Renal cortical epithelial cell (primary cell): ENCODE data around the gene MKNK1. TPM values are rescaled to one million over a fixed set of nuclear protein-coding genes. Genes with fewer than 3 reads are reported as not detected.

Source experiments
- DNase-seq: peaks from one replicate; pipeline ENCODE4 v3.0.0-alpha.2; 2011; ENCODE audit warnings: low read depth
- total RNA-seq: library from RNA; depleted of rRNA; stranded (reverse); fragments of >200 nt; gene quantifications from 2 replicates; pipeline ENCODE4 v1.2.3, GENCODE V29; 2014

Gene MKNK1
- total RNA-seq, 1 donor from 2014 or later, result 20.0 TPM

DNA sequence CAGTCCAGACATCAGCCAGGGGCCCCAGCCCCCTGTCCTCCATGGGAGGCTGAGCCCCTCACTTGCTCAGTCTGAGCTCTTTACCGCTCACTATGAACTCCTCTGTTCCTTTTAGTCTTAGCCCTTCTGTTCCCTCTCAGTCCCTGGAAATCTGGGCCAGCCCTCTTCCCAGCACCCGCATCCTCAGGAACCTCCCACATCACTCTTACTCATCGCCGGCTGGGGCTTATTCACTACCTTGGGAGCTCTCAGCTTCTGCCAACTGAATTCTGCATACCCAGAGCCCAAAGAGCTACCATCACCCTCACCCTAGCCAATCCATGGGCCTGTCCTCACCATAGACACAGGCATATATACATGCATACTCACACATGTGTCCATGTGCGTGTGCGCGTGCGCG is 64.1 kb downstream of the MKNK1 start:
- DNase-seq, result peak; percentile 47

GRCh38 chr1:46538147-46538546 is 65.9 kb downstream of the MKNK1 start:
- no peak for DNase-seq

DNA sequence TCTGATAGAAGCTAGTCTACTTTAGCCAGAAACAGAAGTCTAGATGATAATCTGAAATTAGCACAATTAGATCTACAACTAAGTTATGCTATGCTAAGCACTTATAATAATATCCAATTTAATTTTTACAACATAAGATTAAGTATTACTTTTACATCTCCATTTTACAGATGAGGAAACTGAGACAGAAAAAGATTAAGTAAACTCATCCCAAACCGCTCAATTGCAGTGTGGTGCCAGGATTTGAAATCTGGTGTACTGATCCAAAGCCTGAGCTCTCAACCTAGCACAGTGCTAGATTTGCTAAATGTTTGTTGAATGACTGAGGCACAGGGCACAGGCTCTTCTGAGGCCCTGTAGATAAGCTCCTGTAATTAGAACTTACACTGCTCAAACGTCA is 66.4 kb downstream of the MKNK1 start:
- DNase-seq, result no peak

GRCh38 chr1:46536527-46536926 is 67.5 kb downstream of the MKNK1 start:
- no peak for DNase-seq

GRCh38 chr1:46535063-46535462 is 69.0 kb downstream of the MKNK1 start:
- peak; percentile 22 for DNase-seq

DNA sequence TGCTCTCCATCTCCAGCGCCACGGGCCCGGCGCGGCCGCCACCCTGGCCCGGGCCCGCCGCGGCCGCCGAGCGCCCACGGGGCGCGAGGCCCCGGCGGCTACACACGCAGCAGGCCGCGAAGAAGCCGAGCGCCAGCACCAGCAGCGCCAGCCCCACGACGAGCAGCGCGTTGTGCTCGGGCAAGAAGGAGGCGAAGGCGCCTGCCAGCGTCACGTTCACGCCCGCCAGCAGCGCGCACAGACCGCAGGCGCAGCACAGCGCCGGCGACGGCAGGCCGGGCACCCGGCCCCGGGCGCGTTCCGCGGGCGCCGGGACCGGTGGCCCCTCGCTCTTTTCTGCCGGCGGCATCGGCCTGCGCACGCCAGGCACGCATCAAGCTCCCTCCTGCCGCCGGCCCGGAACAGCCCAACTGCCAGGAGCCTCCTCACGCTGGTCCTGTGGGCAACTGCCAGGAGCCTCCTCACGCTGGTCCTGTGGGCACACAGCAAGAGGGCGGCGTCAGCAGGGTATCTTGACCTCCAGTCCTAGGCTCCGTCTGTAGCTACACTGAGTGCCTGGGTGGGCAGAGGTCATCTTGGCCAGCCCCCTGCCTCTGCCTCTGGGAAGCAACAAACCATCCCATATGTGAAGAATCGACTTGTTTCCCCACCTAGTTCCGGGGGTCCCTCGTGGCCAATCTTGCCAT is 70.7 kb downstream of the MKNK1 start:
- DNase-seq, result no peak

- DNase-seq, result no peak
These were observed 71.4 kb downstream of the MKNK1 start for GRCh38 chr1:46532498-46533178.

DNA sequence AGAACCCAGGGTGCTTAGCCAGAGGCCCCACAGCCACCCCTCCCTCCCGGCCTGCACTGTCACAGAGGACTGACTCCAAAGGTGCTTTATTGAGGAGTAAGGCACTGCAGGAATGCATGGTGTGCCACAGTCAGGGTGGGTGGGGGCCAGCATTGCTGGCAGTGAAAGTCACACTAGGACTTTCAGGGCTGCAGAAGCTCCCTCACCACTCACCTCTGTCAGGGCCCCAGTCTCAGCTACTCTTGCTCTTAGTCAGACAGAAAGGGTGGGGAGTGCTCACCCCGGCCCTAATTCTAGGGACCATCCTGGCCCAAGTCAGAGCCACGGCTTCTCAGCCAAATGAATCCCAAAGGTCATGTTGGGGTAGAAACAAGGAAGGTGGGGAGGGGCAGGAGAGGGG is 72.0 kb downstream of the MKNK1 start:
- no peak for DNase-seq

- no peak for DNase-seq
These were observed 73.2 kb downstream of the MKNK1 start for GRCh38 chr1:46530791-46531409.

- DNase-seq, result no peak
These were observed 73.8 kb downstream of the MKNK1 start for GRCh38 chr1:46530311-46530710.

DNA sequence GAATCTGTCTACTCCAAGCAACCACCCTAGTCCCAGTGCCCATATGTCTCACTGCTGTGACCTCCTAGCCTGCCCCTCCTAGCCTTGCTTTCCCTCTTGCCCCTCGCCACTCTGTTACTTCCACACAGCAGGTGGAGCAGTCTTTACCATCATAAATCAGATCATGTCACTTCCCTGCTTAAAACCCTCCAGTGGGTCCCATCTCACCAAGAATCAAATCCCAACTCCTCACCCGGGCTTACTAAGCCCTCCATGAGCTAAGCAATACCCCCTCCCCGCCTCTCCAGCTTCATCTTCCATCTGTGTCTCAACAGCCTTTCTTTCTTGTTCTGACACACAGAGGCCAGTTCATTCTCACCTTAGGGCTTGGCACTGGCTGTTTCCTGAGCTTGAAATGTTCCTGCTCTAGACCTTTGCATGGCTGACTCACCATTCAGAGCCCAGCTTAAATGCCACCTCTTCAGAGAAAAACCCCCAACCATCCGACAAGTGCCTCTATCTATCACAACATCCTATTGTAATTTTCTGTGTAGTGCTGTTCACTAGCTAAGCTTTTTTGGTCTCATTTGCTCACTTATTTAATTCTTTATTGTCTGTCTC is 74.9 kb downstream of the MKNK1 start:
- peak; percentile 54 for DNase-seq

DNA sequence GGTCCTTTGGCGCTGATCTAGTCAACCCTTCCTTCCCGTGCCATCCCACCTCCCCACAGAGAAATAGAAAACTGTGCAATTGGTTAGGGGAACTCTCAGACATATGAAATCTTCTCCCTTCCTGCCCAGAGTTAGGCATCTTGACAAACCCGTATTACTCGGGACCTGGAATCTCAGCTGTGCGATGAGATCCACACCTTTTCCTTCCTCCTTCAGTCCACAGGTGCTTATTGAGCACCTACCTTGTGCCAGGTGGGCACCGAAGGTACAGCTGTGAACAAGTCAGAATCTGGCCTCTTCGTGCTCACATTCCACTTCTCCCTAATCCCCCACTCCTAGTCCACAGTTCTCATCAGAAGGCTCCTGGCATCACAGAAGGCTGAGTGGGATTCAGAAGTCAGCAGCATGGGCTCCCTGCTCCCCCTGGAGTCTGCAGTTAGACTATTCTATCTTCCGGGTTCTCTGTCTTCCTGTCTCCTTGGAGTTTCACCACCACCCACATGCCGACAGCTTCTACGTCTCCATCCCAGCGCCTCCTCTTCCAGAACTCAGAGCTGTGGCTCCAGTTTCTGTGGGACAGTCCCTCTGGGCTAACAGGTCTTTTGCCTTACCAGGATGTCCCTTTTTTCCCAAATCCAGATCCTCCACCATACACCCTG is 75.6 kb downstream of the MKNK1 start:
- no peak for DNase-seq

DNA sequence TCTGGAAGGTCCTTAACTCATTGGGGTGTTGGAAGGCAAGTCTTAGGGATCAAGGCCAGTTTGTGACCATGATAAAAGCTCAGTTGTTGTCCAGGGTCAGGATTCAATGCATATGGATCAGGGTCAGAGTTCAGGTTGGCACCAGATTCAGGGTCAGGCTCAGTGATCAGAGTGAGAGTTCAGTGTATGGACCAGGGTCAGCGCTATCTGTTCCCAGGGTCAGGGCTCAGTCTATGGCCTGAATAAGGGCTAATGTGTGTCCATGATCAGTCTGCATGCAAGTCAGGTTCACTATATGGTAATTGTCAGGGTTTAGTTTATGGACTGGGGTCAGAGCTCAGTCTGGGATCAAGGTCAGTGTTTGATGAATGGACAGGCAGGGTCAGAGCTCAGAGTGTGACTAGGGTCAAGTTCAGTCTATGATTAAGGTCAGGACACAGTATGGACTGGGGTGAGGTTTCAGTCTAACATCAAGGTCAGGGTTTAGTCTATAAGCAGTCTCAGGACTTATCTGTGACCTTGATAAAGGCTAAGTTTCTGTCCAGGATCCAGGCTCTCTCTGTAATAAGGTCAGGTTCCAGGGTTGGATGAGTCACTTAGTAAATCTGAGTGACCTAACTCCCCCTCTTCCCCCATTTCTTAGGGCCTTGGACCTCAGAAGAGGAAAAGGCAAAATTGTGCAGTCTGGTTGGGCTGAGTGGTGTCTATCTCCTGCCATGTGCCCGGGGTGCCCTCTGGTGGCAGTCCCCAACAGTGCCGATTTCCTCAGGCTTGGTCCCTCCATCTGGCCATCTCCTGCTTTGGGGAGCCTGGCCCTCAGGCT is 76.4 kb downstream of the MKNK1 start:
- DNase-seq, result peak; percentile 58

GRCh38 chr1:46526691-46527291 is 77.3 kb downstream of the MKNK1 start:
- DNase-seq, result peak; percentile 32

DNA sequence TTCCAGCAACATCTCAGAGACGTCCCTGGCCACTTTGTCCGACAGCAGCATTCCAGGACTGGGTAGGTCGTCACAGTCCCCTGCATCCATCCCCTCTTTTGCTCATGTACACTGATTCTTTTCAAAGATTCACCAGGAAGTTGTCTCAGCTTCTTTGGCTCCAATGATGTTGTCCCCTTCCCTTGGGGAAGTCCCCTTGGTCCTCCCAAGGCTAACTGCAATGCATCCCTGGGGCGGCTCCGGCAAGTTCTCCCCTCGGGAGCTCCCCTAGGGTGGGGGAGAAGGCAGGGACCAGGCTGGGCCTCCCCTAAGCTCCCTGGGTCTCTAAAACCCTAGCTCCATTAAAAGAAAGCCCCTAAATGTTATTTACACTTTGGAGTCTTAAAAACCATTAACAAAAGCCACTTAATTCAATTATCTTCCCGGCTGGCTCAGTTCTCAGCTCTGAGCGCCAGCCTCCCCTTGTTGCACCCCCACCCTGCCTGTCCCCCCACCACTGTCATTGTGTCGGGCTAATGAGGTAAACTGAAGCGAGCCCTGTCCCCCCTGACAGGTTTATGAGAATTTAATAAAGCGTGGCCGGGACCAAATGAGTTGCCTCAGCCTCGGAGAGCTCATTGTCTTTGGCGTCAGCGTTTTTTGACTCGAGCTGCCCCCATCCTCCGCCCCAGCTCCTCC is 77.9 kb downstream of the MKNK1 start:
- DNase-seq, result no peak

DNA sequence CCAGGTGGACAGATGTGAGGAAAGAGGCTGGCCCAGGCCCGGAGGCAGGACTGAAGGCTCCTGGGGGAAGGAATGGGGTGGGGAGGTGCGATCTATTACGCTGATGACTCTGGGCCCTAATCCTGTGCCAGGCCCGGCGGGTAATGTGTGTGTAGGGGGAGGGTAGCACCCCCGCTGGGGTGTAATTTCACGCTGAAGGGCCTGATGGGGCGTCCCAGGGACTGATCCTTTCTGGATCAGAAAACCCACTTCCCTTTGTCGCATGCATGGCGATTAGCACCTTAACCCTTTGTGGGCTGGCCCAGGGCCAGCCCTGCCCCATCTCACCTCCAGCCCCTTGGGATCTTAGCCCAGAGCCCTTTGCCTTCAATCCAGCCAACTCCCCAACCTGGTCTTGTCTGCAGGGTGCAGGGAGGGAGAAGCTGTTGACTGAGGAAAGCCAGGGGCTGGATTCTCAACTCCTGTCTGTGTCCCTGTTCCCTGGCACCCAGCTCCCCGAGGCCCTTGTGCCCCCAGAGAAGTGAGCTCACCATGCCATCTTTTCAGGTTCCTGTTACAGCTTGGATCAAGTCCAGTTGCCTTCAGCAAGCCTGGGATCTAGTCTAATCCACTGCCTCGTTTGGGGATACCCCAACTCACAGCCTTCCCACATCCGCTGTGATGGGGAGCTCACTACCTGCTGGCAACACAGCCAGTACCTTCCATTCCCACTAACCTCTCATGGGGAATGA is 78.7 kb downstream of the MKNK1 start:
- DNase-seq, result no peak

DNA sequence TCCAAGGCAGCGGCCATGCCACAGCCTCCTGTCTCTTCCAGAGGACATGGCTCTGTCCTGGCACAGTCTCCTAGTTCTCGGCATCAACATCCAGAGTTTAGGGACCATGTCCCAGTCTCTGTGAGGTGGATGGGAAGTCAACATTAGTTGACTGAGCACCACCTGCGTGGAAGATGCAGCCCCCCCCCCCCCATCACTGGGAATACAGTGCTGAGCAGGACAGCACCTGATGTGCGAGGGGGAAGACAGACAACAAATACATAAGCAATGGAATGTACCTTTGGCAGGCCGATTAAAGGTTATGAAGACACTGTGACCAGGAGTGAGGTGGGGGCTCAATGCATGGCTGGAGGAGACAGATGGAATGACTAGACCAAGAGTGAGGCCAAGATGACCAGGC is 79.2 kb downstream of the MKNK1 start:
- DNase-seq, result no peak

GRCh38 chr1:46523496-46524353 is 80.3 kb downstream of the MKNK1 start:
- DNase-seq, result no peak

DNA sequence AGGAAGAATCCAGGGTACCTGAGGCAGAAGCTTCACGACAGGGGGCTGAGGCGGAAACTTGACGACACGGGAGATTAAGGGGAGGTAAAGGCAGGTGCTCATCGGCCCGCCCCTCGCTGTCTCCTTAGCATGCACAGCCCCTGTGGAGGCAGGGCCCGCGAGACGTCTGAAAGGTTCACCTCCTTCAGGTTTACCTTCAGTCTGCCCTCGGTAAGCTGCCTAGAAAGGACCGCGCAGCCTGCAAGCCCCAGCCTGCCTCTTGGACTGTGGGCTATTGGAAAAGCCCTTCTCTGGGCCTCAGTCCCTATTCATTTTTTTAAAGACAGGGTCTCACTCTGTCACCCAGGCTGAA is 81.1 kb downstream of the MKNK1 start:
- DNase-seq, result no peak
